ENCODE data around the gene SFXN5.
A peak's percentile ranks its signal among the peaks of the same experiment; 100 is the strongest.

Gene SFXN5

DNA sequence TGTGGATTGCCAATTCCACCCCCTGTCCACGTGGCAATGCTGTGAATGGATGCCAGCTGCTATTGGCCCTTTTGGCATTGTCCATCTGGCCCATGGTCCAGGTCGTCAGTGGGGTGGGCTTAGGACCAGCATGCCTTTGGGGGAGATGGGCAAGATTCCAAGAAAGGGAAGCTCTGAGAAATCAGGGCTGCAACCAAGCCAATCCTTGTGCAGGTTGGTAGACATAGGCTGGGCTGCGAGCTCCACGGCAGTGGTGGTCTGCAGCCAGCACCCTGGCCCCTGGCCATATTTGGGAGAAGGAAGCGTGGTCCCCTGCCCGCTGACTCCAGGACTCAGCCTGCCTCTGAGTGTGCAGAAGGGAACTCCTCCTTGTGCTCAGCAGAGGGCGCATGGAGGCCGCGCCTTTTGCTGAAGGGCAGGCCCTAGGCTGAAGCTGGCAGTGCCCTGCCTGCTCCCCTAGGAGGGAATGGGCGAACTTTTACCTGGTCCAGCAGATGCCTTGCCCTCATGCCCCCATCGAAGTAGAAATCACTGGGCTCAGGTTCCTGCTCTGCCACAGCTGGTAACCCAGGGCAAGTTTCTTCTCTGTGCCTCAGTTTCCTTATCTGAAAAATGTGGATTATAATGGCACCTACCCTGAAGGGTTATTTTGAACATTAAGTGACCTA is 178.9 kb downstream of the SFXN5 start:
- DNase-seq = peak; percentile 77

Data from eye (tissue), 1 donor.